HuH-7.5 (cell line): ENCODE results near the gene KANSL1.
"Not testable (repeated sequence)": the region's sequence is repeated elsewhere in the genome, so short reads cannot be mapped to it uniquely, and the experiment has no call there.

ENCODE experiments used
- DNase-seq: peaks from one replicate; pipeline ENCODE4 v3.0.0; 2011; ENCODE audit warnings: low spot score

The KANSL1 gene, protein sequence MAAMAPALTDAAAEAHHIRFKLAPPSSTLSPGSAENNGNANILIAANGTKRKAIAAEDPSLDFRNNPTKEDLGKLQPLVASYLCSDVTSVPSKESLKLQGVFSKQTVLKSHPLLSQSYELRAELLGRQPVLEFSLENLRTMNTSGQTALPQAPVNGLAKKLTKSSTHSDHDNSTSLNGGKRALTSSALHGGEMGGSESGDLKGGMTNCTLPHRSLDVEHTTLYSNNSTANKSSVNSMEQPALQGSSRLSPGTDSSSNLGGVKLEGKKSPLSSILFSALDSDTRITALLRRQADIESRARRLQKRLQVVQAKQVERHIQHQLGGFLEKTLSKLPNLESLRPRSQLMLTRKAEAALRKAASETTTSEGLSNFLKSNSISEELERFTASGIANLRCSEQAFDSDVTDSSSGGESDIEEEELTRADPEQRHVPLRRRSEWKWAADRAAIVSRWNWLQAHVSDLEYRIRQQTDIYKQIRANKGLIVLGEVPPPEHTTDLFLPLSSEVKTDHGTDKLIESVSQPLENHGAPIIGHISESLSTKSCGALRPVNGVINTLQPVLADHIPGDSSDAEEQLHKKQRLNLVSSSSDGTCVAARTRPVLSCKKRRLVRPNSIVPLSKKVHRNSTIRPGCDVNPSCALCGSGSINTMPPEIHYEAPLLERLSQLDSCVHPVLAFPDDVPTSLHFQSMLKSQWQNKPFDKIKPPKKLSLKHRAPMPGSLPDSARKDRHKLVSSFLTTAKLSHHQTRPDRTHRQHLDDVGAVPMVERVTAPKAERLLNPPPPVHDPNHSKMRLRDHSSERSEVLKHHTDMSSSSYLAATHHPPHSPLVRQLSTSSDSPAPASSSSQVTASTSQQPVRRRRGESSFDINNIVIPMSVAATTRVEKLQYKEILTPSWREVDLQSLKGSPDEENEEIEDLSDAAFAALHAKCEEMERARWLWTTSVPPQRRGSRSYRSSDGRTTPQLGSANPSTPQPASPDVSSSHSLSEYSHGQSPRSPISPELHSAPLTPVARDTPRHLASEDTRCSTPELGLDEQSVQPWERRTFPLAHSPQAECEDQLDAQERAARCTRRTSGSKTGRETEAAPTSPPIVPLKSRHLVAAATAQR (N-terminal part only)

DNA sequence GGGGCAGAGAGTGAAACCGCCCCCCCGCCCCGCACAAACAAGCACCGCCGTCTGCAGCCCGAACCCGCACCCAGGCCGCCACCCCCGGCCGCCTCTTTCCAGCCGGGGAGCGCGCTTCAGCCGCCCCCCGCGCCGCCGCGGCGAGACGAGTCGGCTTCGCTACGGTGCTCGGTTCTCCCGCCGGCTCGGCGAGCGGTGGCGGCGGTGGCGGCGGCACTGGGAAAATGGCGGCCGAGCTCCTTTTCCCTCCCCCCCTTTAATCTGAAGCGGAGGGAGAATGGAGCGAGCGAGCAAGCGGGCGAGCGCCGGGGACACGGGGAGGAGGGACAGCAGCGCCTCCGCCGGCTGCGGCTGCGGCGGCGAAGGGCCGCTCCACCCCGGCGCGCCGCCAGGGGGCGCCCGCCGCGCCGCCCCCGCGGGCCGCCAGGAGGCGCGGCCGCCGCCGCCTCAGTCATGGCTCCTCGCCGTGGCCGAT is at the start of gene KANSL1:
Gene KANSL1, minus strand, starts transcription at position 279 of the 475 bp plus-strand sequence. CDS start 21,286 bp downstream, outside the sequence.
- peak; percentile 85 for DNase-seq

DNA sequence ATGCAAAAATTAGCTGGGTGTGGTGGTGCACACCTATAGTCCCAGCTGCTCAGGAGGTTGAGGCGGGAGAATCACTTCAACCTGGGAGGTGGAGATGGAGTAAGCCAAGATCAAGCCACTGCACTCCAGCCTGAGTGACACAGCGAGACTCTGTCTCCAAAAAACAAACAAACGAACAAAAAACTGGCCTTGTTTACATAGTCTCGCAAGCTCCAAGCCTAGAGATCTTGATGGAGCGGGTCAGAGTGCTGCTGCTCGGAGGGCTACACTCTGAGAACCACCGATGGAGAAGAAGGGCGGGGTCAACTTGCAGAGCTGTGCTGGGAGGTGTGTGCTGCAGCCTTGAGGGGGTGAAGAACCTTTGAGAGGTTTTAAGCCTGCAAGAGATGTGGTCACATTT is 38.1 kb upstream of the KANSL1 start:
- DNase-seq: not testable (repeated sequence)

DNA sequence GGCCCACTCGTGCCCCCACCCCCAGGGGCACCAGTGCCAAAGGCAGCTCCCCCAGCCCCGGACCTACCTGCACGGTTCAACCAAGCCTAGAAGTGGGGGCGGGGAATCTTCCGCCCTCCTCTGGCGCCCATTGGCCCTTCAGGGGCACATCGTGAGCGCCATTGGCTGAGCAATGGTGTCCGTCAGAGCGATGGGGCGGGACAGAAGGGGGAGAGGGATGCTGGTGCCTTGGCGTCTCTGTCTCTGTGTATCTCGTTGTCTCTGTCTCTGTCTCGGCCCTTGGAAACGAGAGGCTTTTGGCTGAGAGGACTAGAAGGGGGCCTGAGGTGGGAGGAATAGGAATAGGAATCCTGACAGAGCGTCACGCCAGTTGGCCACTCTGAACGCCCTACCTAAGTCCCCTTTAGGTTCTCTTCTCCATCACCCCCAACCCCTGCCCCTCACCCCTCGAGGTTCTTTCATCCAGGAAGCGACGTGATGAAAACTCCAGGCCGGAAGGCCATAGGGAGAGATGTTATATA is 32.1 kb upstream of the KANSL1 start:
- DNase-seq: peak; percentile 70

DNA sequence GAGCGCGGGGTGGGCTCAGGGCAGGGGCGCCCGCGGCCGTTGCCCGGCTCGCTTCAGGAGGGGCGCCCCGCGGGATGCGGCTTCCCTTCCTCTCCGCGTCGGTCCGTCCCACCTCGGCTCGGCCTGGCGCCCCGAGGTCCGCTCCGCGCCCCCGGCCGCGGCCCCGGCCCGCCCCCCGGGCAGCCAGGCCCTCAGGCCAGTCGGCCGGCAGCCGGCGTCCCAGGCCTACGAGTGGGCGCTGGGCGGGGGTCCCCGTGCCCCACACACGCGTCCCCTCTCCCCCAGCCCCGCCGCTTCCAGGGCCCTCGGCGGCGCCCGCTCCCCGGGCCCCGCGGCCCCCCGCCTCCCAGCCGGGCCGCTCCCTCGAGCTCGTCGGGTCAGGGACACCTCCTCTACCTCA is 31.6 kb upstream of the KANSL1 start:
- not testable (repeated sequence) for DNase-seq

DNA sequence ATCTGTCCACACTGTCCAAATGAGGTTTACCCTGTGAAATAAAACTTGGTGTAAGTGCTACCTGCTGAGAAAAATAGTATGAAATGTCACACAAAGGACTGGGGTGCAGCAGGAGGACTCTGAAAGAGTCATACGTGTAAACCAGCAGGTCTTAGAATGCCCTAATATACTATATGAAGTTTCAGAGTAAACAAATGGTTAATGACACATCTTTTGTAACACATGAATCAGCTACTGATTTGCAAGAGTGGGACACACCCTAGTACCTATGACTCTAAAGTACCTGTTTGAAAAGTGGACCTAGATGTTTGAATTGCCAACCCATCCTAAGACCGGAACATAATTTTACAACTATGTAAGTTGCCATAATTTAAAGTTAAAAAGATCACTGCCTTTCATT is 29.8 kb upstream of the KANSL1 start:
- not testable (repeated sequence) for DNase-seq

DNA sequence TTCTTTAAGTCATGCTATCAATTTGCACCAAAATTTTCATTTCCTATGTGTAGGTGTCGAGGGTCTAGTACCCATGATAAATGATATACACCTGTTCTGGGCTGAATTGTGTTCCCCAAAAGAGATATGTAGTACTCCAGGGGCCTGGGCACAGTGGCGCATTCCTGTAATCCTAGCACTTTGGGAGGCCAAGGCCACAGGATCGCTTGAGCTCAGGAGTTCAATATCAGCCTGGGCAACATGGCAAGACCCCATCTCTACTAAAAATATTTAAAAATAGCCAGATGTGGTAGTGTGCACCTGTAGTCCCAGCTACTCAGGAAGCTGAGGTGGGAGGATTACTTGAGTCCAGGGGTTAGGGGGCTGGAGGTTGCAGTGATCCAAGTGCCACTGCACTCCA is 23.5 kb upstream of the KANSL1 start:
- DNase-seq: no peak

DNA sequence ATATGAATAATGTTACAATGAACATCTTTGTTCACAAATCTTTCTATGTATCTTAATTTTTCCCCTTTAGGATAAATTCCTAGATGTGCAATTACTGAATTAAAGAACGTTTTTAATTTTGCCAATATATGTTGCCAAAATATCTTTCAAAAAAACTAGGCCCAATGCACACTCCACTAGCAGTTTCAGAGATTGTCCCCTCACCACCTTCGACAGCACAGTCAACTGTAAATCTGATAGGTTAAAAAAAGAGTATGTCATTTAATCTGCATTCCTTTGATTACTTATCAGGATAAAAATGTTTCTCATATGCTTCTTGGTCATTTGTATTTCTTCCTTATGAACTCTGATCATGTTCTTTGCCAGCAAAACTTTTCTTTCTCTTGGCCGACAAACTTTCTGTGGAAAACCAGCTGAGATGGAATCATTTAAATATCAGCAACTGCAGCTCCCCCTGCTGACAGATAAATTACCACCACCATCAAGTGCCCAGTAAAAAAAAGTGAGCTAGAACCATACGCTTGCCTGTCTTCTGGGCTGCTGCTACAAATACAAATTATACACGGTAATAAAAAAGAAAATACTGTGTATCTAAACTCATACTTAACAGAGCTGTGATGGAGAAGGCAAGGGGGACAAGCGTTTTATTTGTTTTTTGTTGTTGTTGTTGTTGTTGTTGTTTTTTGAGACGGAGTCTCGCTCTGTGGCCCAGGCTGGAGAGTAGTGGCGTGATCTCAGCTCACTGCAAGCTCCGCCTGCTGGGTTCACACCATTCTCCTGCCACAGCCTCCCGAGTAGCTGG is 19.6 kb upstream of the KANSL1 start:
- peak; percentile 37 for DNase-seq

DNA sequence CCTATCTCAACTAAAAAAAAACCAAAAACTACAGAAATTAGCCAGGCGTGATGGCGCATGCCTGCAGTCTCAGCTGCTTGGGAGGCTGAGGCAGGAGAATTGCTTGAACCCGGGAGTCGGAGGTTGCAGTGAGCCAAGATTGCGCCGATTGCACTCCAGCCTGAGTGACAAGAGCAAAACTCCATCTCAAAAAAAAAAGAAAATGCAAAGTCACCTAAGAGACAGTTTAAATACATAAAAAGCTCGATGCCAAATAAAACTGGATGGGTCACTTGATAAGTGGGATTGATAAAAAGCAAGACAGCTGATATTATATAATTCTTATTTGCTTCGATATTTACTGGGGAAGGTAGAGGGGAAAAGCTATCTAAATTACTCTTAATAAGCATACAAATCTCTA is 15.8 kb upstream of the KANSL1 start:
- DNase-seq: no peak

DNA sequence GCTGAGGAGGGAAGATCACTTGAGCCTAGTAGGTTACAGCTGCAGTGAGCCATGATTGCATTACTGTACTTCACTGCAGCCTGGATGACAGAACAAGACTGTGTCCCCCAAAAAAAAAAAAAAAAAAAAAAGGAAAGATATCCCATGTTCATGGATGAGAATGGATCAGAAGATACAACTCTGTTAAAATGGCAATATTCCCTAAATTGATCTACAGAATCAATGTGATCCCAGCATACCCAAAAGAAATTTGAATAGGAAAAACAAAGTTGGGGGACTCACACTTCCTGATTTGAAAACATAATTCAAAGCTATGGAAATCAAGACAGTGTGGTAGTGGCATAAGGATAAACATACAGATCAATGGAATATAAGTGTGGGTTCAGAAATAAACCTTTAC is 12.7 kb upstream of the KANSL1 start:
- DNase-seq: no peak

DNA sequence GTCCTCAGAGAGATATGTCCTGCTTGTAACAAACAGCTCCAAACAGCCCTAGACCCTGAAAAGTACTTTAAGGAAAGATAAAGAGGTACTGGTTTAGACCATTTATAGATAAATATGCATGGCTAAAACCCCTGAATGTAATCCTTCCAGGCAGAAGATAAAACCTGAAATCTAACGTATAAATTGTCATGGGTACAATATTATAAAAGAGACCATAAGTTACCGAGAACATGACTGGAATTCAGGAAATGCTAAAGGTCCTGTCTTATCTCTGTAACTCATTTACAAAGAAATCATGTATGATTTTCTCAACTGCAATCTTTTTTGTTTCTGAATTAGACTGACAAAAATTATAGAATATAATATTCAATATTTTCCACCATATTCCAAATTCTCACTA is 9.2 kb upstream of the KANSL1 start:
- no peak for DNase-seq

DNA sequence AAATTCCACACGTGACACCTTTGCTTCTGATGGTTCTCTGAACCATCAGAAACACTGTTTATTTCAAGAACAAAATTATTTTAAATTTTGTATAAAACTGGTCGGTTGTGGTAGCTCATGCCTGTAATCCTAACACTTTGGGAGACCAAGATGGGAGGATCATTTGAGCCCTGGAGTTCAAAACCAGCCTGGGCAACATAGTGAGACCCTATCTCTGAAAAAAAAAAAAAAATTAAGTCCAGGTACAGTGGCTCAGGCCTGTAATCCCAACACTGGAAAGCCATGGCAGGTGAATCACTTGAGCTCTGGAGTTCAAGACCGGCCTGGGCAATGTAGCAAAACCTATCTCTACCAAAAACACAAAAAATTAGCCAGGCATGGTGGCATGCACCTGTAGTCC is 8.3 kb upstream of the KANSL1 start:
- DNase-seq: no peak

DNA sequence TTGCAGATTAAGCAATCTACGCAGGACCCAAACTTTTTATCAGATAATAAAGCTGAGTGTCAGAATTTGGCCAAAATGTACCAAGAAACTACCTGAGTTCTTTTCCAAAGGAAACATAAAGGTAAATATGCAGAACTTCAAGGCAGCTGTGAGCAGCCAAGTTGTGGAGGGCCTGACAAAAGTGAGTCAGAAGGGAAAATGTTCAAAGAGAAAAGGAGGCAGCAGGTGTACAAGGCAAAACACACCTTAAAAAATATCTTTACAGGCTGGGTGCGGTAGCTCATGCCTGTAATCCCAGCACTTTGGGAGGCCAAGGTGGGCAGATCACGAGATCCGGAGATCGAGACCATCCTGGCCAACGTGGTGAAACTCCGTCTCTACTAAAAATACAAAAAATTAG is 7.0 kb upstream of the KANSL1 start:
- no peak for DNase-seq

DNA sequence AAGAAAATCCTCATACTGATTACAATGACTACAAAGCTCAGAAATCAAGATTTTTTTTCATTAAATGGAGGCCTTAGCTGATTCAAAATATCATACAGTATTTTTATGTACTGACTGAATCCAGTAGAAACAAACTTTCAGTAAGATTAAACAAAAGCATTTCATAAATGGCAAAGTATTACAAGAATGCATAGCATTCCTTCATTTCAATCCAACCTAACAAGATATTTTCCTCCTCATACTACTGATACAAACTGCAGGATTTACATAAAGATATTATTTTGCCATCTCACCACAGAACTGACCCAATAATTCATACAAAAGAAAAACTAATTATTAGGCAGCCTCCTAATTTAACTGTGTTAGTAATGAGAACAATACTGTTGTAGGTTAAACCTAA is 6.2 kb upstream of the KANSL1 start:
- DNase-seq: no peak

DNA sequence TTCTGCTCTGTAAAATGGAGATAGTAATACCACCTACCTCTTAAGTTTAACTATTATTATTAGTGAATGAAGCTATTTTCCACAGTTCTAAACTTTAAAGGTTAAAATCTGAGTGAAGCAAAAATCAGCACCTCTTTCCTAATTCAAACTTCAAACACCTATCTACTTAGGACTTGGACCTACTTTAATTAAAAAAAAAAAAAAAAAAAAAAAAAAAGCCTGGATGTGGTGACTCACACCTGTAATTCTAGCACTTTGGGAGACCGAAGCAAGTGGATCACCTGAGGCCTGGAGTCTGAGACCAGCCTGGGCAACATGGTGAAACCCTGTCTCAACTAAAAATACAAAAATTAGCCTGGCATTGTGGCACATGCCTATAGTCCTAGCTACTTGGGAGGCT is 5.0 kb upstream of the KANSL1 start:
- no peak for DNase-seq

DNA sequence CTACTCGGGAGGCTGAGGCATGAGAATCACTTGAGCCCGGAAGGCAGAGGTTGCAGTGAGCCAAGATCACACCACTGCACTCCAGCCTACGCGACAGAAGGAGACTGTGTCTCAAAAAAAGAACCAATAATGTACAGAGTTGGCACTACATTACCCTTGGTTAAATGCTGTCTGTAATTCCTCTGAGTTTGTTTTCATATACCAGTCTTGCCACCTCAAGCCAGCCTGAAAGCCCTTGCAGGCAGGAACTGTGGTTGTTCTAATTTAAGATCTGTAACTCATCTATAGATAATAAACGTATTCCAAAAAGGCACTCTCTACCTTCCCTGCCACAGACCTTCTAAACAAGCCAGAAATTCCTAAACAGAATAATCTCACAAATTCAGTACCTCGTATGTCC is 4.3 kb upstream of the KANSL1 start:
- no peak for DNase-seq

DNA sequence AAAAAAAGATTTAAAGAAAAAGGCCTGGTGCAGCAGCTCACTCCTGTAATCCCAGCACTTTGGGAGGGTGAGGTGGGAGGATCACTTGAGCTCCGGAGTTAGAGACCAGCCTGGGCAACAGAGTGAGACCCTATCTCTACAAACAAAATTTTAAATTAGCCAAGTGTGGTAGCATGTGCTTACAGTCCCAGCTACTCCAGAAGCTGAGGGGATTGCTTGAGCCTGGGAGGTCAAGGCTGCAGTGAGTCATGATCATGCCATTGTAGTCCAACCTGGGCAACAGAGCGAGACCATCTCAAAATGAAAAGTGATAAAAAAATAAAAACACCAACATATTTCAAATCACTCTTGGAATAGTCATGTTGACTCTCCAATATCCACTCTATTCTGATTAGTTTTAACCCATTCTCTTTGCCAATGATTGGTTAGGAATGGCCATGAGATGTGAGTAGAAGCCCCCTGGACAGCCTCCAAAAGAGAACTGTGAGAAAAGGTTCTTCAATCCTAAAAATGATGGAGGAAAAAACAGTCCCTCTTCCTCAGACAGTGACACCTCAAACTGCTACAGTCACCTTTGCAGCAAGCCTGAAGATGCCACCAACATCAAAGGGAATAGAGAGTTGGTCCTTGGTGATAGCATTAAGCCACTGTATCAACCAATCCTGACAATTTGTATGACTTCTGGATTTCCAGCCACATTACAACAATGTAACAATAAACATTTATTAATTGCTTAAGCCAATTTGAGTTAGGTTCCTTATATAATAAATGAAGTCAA is 2.9 kb upstream of the KANSL1 start:
- no peak for DNase-seq

DNA sequence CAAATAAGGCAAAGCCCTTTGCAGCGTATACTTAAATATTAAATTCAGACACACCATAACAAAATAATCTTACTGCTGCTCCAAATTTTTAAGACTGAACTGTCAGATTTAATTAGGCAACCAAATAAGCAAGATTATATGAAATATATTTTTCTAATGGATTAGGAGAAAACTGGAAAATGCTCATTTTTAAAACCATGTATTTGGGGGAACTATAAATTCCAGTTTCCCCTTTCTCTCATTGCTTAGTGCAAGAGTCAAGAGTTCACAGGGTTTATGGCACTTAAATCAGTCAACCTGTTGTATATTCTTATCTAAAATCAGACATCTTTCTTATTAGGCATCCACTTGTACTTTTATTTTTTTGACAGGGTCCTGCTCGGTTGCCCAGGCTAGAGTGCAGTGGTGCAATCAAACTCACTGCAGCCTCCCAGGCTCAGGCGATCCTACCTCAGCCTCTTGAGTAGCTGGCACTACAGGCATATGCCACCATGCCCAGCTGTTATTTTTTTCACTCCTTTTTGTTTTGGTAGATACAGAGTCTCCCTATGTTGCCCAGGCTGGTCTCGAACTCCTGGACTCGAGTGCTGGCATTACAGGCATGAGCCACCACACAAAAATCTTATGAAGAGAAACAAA is 2.1 kb upstream of the KANSL1 start:
- no peak for DNase-seq

DNA sequence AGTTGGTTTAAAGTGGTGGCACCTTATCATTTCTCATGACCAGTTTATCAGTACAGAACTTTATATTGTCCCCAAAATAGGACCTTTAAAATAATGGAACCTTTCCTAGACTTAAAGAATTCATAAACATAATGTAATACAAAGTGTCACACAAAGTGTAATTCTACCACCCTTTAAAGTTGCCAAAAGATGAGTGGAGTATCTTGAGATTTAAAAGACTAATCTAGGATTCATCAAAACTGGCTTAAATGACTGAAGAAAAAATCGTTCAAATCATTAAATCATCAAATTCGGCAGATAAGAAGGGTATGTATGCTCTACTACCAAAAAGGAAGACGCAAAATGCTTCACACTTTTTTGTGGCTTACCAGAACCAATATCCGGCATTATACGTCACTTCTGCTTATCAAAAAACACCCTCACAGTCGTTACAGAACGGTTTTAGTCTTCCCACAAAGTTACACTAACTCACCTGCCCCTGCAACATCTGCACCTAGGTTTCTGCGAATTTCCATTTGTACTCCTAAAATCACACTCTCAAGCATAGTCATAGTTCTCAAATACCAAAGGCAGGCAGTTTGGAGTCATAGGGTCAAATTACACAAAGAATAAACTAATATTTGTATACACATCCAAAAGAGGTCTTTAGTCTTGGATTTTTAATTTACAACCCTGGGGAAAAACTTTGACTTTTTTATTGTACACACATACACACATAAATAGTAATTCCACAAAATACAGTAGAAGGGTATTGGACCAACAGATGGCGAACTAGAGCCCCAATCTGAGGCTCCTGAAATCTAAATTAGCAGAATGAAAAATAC is 1.4 kb upstream of the KANSL1 start:
- DNase-seq: peak; percentile 23
